Retinal pigment epithelial cell (primary cell): ENCODE results near the gene BSCL2.

Experiments used
- DNase-seq: peaks from one replicate; pipeline ENCODE4 v3.0.0-alpha.2; 2010; ENCODE audit warnings: low read depth
- H3K4me3 ChIP-seq: 2 replicates; pipeline ENCODE4 v1.5.1; 2011; ENCODE audit warnings: mild to moderate bottlenecking, low read length, control low read depth, moderate library complexity
- CTCF ChIP-seq: conservative IDR thresholded peaks from 2 replicates; pipeline ENCODE4 v1.5.1; 2011; ENCODE audit warnings: low read depth, low read length, control low read depth, inconsistent platforms

Gene BSCL2

DNA sequence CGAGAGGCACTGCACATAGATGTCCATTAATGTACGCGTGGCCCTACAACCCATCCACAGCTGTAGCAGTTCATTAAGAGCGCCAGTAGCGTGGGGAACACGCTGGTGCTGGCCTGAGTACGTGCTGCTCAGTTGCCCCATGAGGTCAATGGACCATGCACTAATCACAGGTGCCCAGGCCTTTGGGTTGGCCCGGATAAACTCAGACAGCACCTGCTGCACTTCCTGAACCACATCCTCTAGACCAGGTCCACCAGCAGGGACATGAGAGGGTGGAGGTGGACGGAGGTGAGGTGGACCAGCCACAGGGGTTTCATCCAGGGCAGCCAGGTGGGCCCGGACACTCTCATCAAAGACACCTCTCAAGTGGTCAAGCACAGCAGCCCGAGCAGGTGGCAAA lies 57.7 kb downstream of the BSCL2 start:
- no peak overlapping the region for H3K4me3 ChIP-seq
- no peak for TF ChIP-seq CTCF
- DNase-seq, result no peak

DNA sequence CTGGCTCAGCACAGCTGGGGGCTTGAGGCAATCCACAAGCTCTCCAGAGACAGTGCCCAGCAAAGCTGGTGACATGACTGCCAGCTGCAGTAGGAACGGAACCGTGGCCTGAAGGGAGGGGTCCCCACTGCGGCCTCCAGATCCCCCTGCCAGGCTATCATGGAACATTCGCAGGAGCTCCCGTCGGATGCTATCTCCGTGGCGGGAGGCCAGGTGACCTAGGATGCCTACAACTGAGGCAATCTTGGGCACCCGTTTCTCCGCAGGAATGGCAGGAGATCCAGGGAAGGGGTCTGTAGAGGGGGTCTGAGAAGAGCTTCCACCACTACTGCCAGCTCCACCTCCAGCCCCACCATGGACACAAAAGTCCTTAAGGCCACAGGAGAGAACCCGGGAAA lies 58.3 kb downstream of the BSCL2 start:
- no peak overlapping the region for H3K4me3 ChIP-seq

GRCh38 chr11:62648185-62648966 lies 58.8 kb downstream of the BSCL2 start:
- DNase-seq, result no peak
- H3K4me3 ChIP-seq, result no peak overlapping the region
- TF ChIP-seq CTCF, result no peak

More for the DNA sequence above, 58.3 kb downstream of the BSCL2 start:
- no peak for TF ChIP-seq CTCF
- DNase-seq, result no peak

DNA sequence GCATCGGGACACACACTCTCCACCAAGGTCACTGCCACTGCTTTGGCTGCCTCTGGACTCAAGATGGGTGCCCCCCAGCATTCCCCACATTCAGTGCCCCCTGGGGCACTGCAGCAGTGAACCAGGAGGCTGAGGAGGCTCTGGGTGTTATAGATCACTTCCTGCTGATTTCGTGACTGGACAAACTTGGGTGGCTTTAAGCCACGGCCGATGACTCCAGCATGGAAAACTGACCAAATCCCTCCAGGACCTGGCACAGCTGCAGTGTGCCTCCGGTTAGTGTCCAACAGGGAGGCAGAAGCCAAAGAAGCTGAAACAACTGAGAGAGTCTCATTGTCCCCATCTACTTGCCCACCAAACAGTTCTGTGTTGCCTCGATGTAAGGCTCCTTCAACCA lies 59.6 kb downstream of the BSCL2 start:
- H3K4me3 ChIP-seq, result no peak overlapping the region
- no peak for TF ChIP-seq CTCF
- no peak for DNase-seq

- no peak for TF ChIP-seq CTCF
- H3K4me3 ChIP-seq, result peak overlapping the region; percentile 22
- no peak for DNase-seq
Measured at GRCh38 chr11:62646825-62647608, 60.2 kb downstream of the BSCL2 start.

DNA sequence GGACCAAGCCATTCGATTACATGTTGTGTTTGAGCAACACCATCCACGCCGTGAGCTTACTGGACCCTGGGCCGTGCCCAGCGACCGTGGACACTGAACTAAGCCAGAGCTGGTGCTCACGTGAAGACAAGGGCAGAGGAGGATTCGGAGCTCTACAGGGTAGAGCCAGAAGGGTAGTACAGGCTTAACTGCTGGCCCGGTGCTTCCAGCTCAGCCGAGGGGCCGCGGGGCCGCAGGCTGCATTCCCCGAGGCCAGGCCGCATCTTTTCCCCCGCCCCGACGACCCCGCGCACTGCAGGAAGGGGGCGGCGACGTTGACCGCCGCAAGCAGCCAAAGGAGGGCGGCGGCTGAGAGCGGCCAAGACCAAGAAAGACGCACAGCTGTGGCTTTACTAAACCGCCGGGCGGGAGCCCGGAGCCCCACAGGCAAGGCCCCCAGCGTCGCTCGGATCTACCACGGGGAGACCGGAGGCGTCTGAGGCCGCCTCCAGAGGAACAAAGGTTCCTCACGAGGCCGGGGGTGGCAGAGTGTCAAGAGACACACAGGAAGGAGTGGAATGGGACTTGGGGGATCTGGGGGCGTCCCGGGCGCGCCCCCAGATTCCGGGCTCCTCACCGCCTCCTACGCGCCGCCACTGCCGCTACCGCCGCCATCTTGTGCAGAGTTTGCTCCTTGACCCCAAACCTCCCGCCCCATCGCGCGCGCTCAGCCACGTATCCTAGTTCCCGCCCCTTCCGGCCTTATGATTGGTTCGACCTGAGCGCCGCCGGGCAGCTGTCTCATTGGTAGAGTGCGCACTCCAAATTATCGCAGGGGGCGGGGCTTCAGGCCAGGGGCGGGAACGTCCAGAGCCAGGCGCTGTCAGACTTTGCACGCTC lies 61.0 kb downstream of the BSCL2 start, which contains the start of gene GANAB:
Gene GANAB, minus strand, starts transcription at position 668 of the 879 bp plus-strand sequence. Its CDS starts 14 bp downstream, at position 654.
- no peak for TF ChIP-seq CTCF
- H3K4me3 ChIP-seq, result peak within 1 kb of the TSS; percentile 93

More for the DNA sequence above, 61.0 kb downstream of the BSCL2 start, which contains the start of gene GANAB:
- peak; percentile 87 for DNase-seq
